ENCODE measurements around the gene SCML2. TPM values are rescaled to one million over a fixed set of nuclear protein-coding genes. Genes with fewer than 3 reads are reported as not detected.

Gene SCML2
- total and polyA plus RNA-seq, 2 donors (not counting 1 experiment from before 2014, with no cell fraction given): 1.2 to 1.3 TPM

DNA sequence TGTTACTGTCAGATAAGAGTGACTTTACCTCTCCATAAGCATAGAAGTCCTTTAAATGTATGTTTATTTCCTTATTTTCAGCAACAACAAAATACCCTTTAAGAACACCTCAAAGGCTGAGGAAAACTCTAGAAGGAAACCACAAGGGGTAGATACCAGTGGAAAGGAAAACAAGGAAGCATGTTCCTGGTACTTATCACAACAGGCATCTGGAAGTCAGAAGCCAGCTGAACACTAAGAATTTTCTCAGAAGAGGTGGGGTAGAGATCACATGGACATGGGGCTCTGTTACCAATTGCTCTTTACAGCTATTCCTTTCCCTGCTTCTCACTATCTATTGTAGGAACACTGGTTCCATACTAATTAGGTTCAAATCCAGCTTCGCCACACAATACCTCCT lies 82.3 kb downstream of the SCML2 start:
- DNase-seq: no peak
- Histone ChIP-seq H3K9ac (ENCODE audit: low read length) (no peak overlapping the region), H3K9me3 (ENCODE audit: control extremely low read depth in 1 of 3, control insufficient read depth in 2 of 3, insufficient read depth in 1 of 3, low read length in 2 of 3) (peaks cover 0 to 8% (median 0%) of the 10 kb centered on the region in 3 donors), H3K4me1 (ENCODE audit: control insufficient read depth in 2 of 2, insufficient read depth in 2 of 2, low read length in 2 of 2) (no peaks in the 10 kb centered on the region), H3K36me3 (replicated peaks in 1 of 2; ENCODE audit: control extremely low read depth in 1 of 2, control insufficient read depth in 1 of 2, extremely low read depth in 1 of 2, insufficient read depth in 2 of 2, low read length in 1 of 2) (no peaks in the 10 kb centered on the region), H3K27me3 (replicated peaks in 1 of 4; ENCODE audit: control extremely low read depth in 1 of 4, control insufficient read depth in 3 of 4, insufficient read depth in 4 of 4, low read length in 3 of 4) (no peaks in the 10 kb centered on the region), H3K27ac (ENCODE audit: low read length in 2 of 2) (no peak overlapping the region), H3K4me2 (replicated peaks; ENCODE audit: low read depth, low read length, poor library complexity, severe bottlenecking) (no peak overlapping the region), H2AFZ (ENCODE audit: insufficient read depth, low read depth, low read length, poor library complexity, severe bottlenecking) (no peak overlapping the region), H3K4me3 (ENCODE audit: control extremely low read depth in 1 of 5, extremely low read depth in 1 of 5, insufficient read depth in 1 of 5, low read depth in 2 of 5, low read length in 4 of 5) (no peak overlapping the region), H4K20me1 (ENCODE audit: control insufficient read depth, insufficient read depth, low read length, poor library complexity, severe bottlenecking) (no peaks in the 10 kb centered on the region), H3K79me2 (ENCODE audit: control insufficient read depth, insufficient read depth, low read length) (no peaks in the 10 kb centered on the region)
- intact Hi-C loops (cut with micrococcal nuclease): no loop called here
- no peak for ATAC-seq (ENCODE audit: low read depth)
- Mint-ChIP-seq H3K4me1 (no peaks in the 10 kb centered on the region), H3K4me3 (no peak overlapping the region), H3K27me3 (no peaks in the 10 kb centered on the region), H3K9me3 (ENCODE audit: insufficient read depth) (no peaks in the 10 kb centered on the region), H3K27ac (no peak overlapping the region)
- CTCF ChIA-PET: no interaction called here
- no CpG with 5 or more reads among the region's 1 CpG for WGBS (ENCODE audit: insufficient coverage)
- POLR2A ChIA-PET: no interaction called here
- no peak for TF ChIP-seq EZH2 (IDR thresholded peaks at IDR 0.05; ENCODE audit: borderline replicate concordance, insufficient read depth, low read depth, low read length, poor library complexity, severe bottlenecking)
- TF ChIP-seq, protein P1, sequence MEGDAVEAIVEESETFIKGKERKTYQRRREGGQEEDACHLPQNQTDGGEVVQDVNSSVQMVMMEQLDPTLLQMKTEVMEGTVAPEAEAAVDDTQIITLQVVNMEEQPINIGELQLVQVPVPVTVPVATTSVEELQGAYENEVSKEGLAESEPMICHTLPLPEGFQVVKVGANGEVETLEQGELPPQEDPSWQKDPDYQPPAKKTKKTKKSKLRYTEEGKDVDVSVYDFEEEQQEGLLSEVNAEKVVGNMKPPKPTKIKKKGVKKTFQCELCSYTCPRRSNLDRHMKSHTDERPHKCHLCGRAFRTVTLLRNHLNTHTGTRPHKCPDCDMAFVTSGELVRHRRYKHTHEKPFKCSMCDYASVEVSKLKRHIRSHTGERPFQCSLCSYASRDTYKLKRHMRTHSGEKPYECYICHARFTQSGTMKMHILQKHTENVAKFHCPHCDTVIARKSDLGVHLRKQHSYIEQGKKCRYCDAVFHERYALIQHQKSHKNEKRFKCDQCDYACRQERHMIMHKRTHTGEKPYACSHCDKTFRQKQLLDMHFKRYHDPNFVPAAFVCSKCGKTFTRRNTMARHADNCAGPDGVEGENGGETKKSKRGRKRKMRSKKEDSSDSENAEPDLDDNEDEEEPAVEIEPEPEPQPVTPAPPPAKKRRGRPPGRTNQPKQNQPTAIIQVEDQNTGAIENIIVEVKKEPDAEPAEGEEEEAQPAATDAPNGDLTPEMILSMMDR (IDR thresholded peaks at IDR 0.05): no peak

DNA sequence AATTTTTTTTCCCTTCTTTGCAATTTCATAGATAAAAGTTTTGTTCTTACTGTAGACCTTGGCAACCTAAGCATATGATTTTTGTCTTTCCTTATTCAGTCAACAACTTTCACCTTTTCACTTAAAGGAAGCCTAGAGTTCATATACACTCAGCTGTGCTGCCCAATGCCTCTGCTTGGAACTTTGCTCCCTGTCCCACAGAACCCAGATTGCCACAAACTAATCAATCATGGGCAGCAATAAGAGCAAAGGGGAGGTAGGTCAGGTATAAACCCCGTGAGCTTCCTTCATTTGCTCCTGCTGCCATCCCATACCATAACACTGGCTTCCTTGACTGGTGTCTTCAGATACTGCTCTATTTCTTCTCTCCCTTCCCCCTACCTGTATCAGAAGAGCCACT lies 82.8 kb downstream of the SCML2 start:
- H3K27me3 ChIP-seq (replicated peaks in 1 of 4; ENCODE audit: control extremely low read depth in 1 of 4, control insufficient read depth in 3 of 4, insufficient read depth in 4 of 4, low read length in 3 of 4): no peaks in the 10 kb centered on the region
- CTCF ChIA-PET: no interaction called here
- POLR2A ChIA-PET: no interaction called here
- no peak for DNase-seq
- no peaks in the 10 kb centered on the region for H3K9me3 Mint-ChIP-seq (ENCODE audit: insufficient read depth)
- no peaks in the 10 kb centered on the region for H3K79me2 ChIP-seq (ENCODE audit: control insufficient read depth, insufficient read depth, low read length)
- H3K4me2 ChIP-seq (replicated peaks; ENCODE audit: low read depth, low read length, poor library complexity, severe bottlenecking): no peak overlapping the region
- ATAC-seq (ENCODE audit: low read depth): no peak
- no peak overlapping the region for H3K27ac ChIP-seq (ENCODE audit: low read length in 2 of 2)
- WGBS (ENCODE audit: insufficient coverage): no CpG with 5 or more reads among the region's 1 CpG
- no peaks in the 10 kb centered on the region for H3K4me1 ChIP-seq (ENCODE audit: control insufficient read depth in 2 of 2, insufficient read depth in 2 of 2, low read length in 2 of 2)
- H3K4me1 Mint-ChIP-seq: no peaks in the 10 kb centered on the region
- intact Hi-C loops (cut with micrococcal nuclease): no loop called here
- no peaks in the 10 kb centered on the region for H3K27me3 Mint-ChIP-seq
- no peaks in the 10 kb centered on the region for H3K36me3 ChIP-seq (replicated peaks in 1 of 2; ENCODE audit: control extremely low read depth in 1 of 2, control insufficient read depth in 1 of 2, extremely low read depth in 1 of 2, insufficient read depth in 2 of 2, low read length in 1 of 2)
- H3K4me3 ChIP-seq (ENCODE audit: control extremely low read depth in 1 of 5, extremely low read depth in 1 of 5, insufficient read depth in 1 of 5, low read depth in 2 of 5, low read length in 4 of 5): no peak overlapping the region
- no peak overlapping the region for H2AFZ ChIP-seq (ENCODE audit: insufficient read depth, low read depth, low read length, poor library complexity, severe bottlenecking)
- no peak overlapping the region for H3K9ac ChIP-seq (ENCODE audit: low read length)
- no peak overlapping the region for H3K27ac Mint-ChIP-seq
- peaks cover 0 to 8% (median 0%) of the 10 kb centered on the region in 3 donors for H3K9me3 ChIP-seq (ENCODE audit: control extremely low read depth in 1 of 3, control insufficient read depth in 2 of 3, insufficient read depth in 1 of 3, low read length in 2 of 3)
- no peaks in the 10 kb centered on the region for H4K20me1 ChIP-seq (ENCODE audit: control insufficient read depth, insufficient read depth, low read length, poor library complexity, severe bottlenecking)
- no peak overlapping the region for H3K4me3 Mint-ChIP-seq
- TF ChIP-seq, protein P1 (IDR thresholded peaks at IDR 0.05): no peak
- no peak for TF ChIP-seq EZH2 (IDR thresholded peaks at IDR 0.05; ENCODE audit: borderline replicate concordance, insufficient read depth, low read depth, low read length, poor library complexity, severe bottlenecking)

Data from B cell (primary cell).